ENCODE measurements around the gene C17orf100. TPM values are rescaled to one million over a fixed set of nuclear protein-coding genes. Genes with fewer than 3 reads are reported as not detected.

The C17orf100 gene
- total and polyA plus RNA-seq, 10 of the 15 experiments (the other 5 are each of a cell fraction or from before 2014, with no cell fraction given): 0.84 to 4.7 (median 1.8) TPM

DNA sequence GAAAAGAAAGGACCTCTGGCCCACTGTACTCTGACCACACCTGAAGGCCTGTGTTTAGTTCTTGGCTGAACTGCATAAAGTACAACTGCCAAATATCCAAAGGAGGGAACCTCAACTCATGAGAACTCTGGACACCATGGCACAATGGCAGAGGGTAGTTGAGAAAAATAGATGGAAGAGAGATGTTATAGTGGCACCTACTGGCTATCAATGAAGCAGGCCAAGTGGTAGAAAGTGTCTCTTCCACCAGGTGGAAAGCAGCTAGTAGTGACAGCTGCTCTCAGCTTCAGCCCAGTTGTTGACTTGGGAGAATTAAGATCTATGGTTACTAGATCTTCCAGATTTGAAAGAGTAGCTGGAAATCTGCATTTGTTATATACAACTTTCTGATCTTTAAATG lies 3.4 kb upstream of the C17orf100 start (continued):
- TF ChIP-seq, protein P1, sequence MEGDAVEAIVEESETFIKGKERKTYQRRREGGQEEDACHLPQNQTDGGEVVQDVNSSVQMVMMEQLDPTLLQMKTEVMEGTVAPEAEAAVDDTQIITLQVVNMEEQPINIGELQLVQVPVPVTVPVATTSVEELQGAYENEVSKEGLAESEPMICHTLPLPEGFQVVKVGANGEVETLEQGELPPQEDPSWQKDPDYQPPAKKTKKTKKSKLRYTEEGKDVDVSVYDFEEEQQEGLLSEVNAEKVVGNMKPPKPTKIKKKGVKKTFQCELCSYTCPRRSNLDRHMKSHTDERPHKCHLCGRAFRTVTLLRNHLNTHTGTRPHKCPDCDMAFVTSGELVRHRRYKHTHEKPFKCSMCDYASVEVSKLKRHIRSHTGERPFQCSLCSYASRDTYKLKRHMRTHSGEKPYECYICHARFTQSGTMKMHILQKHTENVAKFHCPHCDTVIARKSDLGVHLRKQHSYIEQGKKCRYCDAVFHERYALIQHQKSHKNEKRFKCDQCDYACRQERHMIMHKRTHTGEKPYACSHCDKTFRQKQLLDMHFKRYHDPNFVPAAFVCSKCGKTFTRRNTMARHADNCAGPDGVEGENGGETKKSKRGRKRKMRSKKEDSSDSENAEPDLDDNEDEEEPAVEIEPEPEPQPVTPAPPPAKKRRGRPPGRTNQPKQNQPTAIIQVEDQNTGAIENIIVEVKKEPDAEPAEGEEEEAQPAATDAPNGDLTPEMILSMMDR (IDR thresholded peaks at IDR 0.05 in 2 of 3, conservative IDR thresholded peaks at IDR 0.05 in 1 of 3; ENCODE audit: control insufficient read depth in 2 of 3, extremely low read depth in 1 of 3, insufficient read depth in 1 of 3, low read depth in 3 of 3, low read length in 3 of 3): peak; percentile 38 to 58 (median 52); a peak in 4 of 6 replicates

DNA sequence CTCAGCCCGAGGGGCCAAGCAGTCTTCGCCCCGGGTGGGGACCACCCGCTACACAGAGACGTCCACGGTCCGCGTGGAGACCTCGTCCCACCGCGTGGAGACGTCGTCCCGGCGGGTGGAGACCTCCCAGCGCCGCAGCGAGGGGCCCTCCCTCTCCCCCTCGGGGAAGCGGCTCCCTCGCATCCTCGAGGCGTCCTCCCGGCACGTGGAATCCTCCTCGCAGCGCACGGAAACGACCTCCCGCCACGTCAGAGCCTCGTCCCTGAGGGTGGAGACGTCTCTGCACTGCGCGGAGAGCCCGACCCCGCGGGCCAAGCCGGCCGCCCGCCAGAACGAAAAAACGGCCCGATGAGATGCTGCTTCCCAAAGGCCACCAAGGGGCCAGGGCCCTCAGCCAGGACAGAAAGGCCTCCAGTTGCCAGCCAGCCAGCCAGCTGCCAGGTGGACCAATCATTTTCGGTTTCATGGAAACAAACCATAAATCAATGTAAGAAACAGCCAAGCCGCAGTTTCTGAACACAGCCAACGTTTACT lies 424 bp downstream of the C17orf100 start:
- CTCF ChIA-PET: interaction anchor here (2.6 kb wide), 1 partner anchor 180 kb away, joined by 12 read pairs; no protein-coding TSS in a partner anchor
- Histone ChIP-seq H3K4me2 (ENCODE audit: control insufficient read depth, insufficient read depth) (peak overlapping the region; percentile 79), H3K79me2 (ENCODE audit: control insufficient read depth, insufficient read depth, low read length) (peaks cover 22% of the 10 kb centered on the region), H3K9ac (ENCODE audit: control insufficient read depth, insufficient read depth, low read length) (peak overlapping the region; percentile 35; the same call in 1 of the 2 replicates), H2AFZ (ENCODE audit: control insufficient read depth, low read depth, low read length) (peak overlapping the region; percentile 80), H3K27me3 (replicated peaks in 1 of 2; ENCODE audit: control insufficient read depth in 2 of 2, insufficient read depth in 2 of 2, low read length in 1 of 2) (no peaks in the 10 kb centered on the region), H3K36me3 (ENCODE audit: control insufficient read depth in 2 of 2, insufficient read depth in 2 of 2, low read length in 1 of 2) (no peaks in the 10 kb centered on the region; a peak in 1 of 4 replicates), H4K20me1 (ENCODE audit: control insufficient read depth, insufficient read depth) (no peaks in the 10 kb centered on the region), H3K9me3 (replicated peaks; ENCODE audit: control insufficient read depth, insufficient read depth, low read length) (no peaks in the 10 kb centered on the region), H3K4me1 (ENCODE audit: control insufficient read depth, insufficient read depth, low read length) (peaks cover 6% of the 10 kb centered on the region; the same call in 1 of the 2 replicates), H3K4me3 (peak overlapping the region; percentile 91), H3K27ac (ENCODE audit: control insufficient read depth, insufficient read depth) (peak overlapping the region; percentile 43; the same call in 1 of the 2 replicates)
- RAD21 ChIA-PET (ENCODE audit: unreplicated experiment): interaction anchor here (0.9 kb wide), 1 partner anchor 10 kb away, joined by 3 read pairs; no protein-coding TSS in a partner anchor
- intact Hi-C loops (cut with micrococcal nuclease; ENCODE audit: unreplicated experiment): loop anchor here (1.0 kb wide), 1 partner anchor 12 kb away; the partner anchor contains the start of gene KIAA0753
- SMC1A ChIA-PET (ENCODE audit: uncharacterized antibody, unreplicated experiment): interaction anchor here (2.8 kb wide), 1 partner anchor 10 kb away, joined by 8 read pairs; the partner anchor contains the start of gene TXNDC17
- WGBS (ENCODE audit: insufficient coverage, insufficient replicate concordance, low lambda C conversion rate, missing lambda C conversion rate): 19% methylated on average over 43 of the region's 47 CpGs
- TSS peak; percentile 75 for BruUV-seq (replicated peaks)
- no peak for FAIRE-seq
- DNase-seq (ENCODE audit: low read depth, low spot score): no peak
- in situ Hi-C loops (cut with MboI): loop anchor here (5.0 kb wide), 1 partner anchor 360 kb away; the partner anchor contains the start of gene RNASEK
- POLR2A ChIA-PET: interaction anchor here (0.5 to 1.0 kb wide), 2 partner anchors 12 to 385 kb away, joined by 3 to 4 read pairs; partner anchors contain the start of gene KIAA0753
- no peak for ATAC-seq
- TF ChIP-seq, protein P2, sequence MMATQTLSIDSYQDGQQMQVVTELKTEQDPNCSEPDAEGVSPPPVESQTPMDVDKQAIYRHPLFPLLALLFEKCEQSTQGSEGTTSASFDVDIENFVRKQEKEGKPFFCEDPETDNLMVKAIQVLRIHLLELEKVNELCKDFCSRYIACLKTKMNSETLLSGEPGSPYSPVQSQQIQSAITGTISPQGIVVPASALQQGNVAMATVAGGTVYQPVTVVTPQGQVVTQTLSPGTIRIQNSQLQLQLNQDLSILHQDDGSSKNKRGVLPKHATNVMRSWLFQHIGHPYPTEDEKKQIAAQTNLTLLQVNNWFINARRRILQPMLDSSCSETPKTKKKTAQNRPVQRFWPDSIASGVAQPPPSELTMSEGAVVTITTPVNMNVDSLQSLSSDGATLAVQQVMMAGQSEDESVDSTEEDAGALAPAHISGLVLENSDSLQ (IDR thresholded peaks at IDR 0.05): peak; percentile 58
- TF ChIP-seq, protein P3, sequence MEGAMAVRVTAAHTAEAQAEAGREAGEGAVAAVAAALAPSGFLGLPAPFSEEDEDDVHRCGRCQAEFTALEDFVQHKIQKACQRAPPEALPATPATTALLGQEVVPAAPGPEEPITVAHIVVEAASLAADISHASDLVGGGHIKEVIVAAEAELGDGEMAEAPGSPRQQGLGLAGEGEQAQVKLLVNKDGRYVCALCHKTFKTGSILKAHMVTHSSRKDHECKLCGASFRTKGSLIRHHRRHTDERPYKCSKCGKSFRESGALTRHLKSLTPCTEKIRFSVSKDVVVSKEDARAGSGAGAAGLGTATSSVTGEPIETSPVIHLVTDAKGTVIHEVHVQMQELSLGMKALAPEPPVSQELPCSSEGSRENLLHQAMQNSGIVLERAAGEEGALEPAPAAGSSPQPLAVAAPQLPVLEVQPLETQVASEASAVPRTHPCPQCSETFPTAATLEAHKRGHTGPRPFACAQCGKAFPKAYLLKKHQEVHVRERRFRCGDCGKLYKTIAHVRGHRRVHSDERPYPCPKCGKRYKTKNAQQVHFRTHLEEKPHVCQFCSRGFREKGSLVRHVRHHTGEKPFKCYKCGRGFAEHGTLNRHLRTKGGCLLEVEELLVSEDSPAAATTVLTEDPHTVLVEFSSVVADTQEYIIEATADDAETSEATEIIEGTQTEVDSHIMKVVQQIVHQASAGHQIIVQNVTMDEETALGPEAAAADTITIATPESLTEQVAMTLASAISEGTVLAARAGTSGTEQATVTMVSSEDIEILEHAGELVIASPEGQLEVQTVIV (IDR thresholded peaks at IDR 0.05; ENCODE audit: borderline replicate concordance, partially characterized antibody): no peak
- TF ChIP-seq SP1 (IDR thresholded peaks at IDR 0.05; ENCODE audit: low read depth, low read length) (no peak), STAT3 (IDR thresholded peaks at IDR 0.05; ENCODE audit: low read depth, low read length) (no peak), CBX5 (IDR thresholded peaks at IDR 0.05; ENCODE audit: low read depth) (no peak), IKZF2 (IDR thresholded peaks at IDR 0.05) (0 out of 4 replicates have a peak, but pooled peaks of 1 of the 2 experiments have one; percentile 13)
- TF ChIP-seq, protein P4, sequence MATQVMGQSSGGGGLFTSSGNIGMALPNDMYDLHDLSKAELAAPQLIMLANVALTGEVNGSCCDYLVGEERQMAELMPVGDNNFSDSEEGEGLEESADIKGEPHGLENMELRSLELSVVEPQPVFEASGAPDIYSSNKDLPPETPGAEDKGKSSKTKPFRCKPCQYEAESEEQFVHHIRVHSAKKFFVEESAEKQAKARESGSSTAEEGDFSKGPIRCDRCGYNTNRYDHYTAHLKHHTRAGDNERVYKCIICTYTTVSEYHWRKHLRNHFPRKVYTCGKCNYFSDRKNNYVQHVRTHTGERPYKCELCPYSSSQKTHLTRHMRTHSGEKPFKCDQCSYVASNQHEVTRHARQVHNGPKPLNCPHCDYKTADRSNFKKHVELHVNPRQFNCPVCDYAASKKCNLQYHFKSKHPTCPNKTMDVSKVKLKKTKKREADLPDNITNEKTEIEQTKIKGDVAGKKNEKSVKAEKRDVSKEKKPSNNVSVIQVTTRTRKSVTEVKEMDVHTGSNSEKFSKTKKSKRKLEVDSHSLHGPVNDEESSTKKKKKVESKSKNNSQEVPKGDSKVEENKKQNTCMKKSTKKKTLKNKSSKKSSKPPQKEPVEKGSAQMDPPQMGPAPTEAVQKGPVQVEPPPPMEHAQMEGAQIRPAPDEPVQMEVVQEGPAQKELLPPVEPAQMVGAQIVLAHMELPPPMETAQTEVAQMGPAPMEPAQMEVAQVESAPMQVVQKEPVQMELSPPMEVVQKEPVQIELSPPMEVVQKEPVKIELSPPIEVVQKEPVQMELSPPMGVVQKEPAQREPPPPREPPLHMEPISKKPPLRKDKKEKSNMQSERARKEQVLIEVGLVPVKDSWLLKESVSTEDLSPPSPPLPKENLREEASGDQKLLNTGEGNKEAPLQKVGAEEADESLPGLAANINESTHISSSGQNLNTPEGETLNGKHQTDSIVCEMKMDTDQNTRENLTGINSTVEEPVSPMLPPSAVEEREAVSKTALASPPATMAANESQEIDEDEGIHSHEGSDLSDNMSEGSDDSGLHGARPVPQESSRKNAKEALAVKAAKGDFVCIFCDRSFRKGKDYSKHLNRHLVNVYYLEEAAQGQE (IDR thresholded peaks at IDR 0.05; ENCODE audit: low read depth, low read length): no peak
